Cardiac muscle cell (in vitro differentiated cells and primary cell): Measurements from ENCODE around the gene SEMA5B. TPM values are rescaled to one million over a fixed set of nuclear protein-coding genes. Genes with fewer than 3 reads are reported as not detected.

Experiments
- DNase-seq, 2 donors: peaks; one replicate each; pipeline versions ENCODE4 v3.0.0 to v3.0.0-alpha.2; 2010 to 2017; ENCODE audit warnings: low read depth in 1 of 2, low spot score in 1 of 2
- H3K27ac ChIP-seq: fragments of 200-600 bp; sonication (generic); 2 replicates; pipeline ENCODE4 v1.5.1; 2016
- H3K27me3 ChIP-seq: fragments of 200-600 bp; sonication (generic); 2 replicates; pipeline ENCODE4 v1.6.0; 2016; ENCODE audit warnings: control low read depth
- H3K36me3 ChIP-seq: fragments of 200-600 bp; sonication (generic); 2 replicates; pipeline ENCODE4 v1.5.1; 2016; ENCODE audit warnings: control low read depth
- H3K4me1 ChIP-seq: fragments of 200-600 bp; sonication (generic); 2 replicates; pipeline ENCODE4 v1.8.1; 2017; ENCODE audit warnings: low read depth, mild to moderate bottlenecking, mixed run types
- H3K4me3 ChIP-seq: fragments of 200-600 bp; sonication (generic); 2 replicates; pipeline ENCODE4 v1.5.1; 2016; ENCODE audit warnings: mild to moderate bottlenecking
- H3K9me3 ChIP-seq: fragments of 200-600 bp; sonication (generic); 2 replicates; pipeline ENCODE4 v1.5.1; 2017; ENCODE audit warnings: low read depth, mild to moderate bottlenecking, control low read depth
- CTCF ChIP-seq: IDR thresholded peaks from 2 replicates; pipeline ENCODE4 v1.5.1; 2012; ENCODE audit warnings: low read depth, mild to moderate bottlenecking, low read length
- polyA plus RNA-seq: library from polyadenylated mRNA; unstranded; fragments of >200 nt; fragmentation: Nextera tagmentation; extraction: Ambion mirVana; gene quantifications from 2 replicates; pipeline ENCODE4 v1.2.1, GENCODE V29; 2016
- total RNA-seq: library from RNA; depleted of rRNA; stranded (reverse); fragments of >200 nt; gene quantifications from 2 replicates; pipeline ENCODE4 v1.2.3, GENCODE V29; 2016

Gene SEMA5B
- total and polyA plus RNA-seq, 2 experiments from 2014 or later = 2.3 to 4.4 TPM

GRCh38 chr3:123047062-123047319 is 19.4 kb upstream of the SEMA5B start:
- DNase-seq = no peak
- H3K36me3 ChIP-seq = no peaks in the 10 kb centered on the region
- TF ChIP-seq CTCF = no peak
- no peak overlapping the region for H3K27ac ChIP-seq
- H3K4me1 ChIP-seq = no peaks in the 10 kb centered on the region
- no peaks in the 10 kb centered on the region for H3K27me3 ChIP-seq
- H3K4me3 ChIP-seq = no peak overlapping the region
- no peaks in the 10 kb centered on the region for H3K9me3 ChIP-seq

GRCh38 chr3:123046262-123047061 is 18.9 kb upstream of the SEMA5B start:
- Histone ChIP-seq H3K9me3 (no peaks in the 10 kb centered on the region), H3K27me3 (no peaks in the 10 kb centered on the region), H3K4me1 (no peaks in the 10 kb centered on the region), H3K27ac (no peak overlapping the region), H3K36me3 (no peaks in the 10 kb centered on the region), H3K4me3 (no peak overlapping the region)
- no peak for TF ChIP-seq CTCF
- DNase-seq = no peak

DNA sequence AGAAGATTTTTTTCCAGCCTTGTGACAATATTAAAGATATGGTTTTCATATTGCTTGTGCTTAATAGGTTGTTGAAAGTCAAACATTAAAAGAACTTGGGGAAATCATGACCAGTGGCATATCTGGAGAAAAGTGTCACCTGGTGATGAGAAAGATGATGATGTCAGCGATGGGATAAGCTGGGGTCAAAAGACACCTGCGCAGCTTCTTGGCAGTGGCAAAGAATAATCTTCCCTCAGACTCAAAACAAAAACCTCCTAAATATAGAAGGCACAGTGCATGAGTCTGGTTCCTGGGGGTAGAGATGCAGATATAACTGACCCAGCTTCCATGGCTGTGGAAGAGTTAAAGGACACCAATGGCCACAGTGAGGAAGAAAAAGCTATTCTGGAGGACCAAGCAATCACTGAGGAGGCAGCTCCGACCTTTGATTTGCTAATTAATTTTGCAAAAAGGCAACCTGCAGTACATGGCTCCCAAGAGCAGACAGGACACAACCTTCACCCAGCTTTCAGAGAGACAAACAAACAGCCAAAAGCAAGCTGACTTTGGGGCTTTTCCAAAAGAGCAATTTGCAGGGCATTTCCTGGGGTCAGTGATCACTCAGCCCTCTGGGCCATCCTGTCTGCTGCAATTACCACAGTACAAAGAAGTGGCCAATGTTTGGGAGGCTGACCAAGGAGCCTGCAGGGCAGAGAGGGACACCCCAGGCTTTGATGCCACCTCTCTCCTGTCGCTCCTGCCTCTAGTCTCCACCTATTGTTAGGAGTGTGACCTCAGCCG is 17.6 kb upstream of the SEMA5B start:
- H3K4me3 ChIP-seq = no peak overlapping the region
- H3K9me3 ChIP-seq = no peaks in the 10 kb centered on the region
- H3K27ac ChIP-seq = no peak overlapping the region
- H3K36me3 ChIP-seq = no peaks in the 10 kb centered on the region
- no peak for TF ChIP-seq CTCF
- no peak for DNase-seq
- no peaks in the 10 kb centered on the region for H3K4me1 ChIP-seq
- no peaks in the 10 kb centered on the region for H3K27me3 ChIP-seq

DNA sequence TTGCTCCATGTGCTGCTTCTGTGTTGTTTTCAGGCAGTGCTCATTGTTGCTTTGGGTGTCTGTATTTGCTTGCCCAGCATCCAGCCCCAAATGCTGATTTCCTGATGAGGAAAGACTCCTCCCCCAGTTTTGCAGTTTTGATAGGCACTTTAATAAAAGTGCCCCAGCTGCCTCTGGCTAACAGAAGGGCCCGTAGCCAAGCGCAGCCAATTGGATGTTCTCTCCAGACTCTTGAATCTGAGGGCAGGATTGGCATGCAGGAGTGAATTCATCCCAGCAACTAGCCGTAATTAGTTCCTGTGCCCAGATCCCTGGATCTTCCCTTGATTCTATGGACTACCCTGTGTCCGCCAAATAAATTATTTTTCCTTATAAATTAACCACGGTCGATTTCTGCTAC is 14.8 kb upstream of the SEMA5B start:
- Histone ChIP-seq H3K9me3 (no peaks in the 10 kb centered on the region), H3K36me3 (no peaks in the 10 kb centered on the region), H3K27me3 (no peaks in the 10 kb centered on the region), H3K4me3 (no peak overlapping the region), H3K27ac (no peak overlapping the region), H3K4me1 (no peaks in the 10 kb centered on the region)
- TF ChIP-seq CTCF = no peak
- no peak for DNase-seq

- Histone ChIP-seq H3K9me3 (no peaks in the 10 kb centered on the region), H3K27ac (no peak overlapping the region), H3K4me3 (no peak overlapping the region), H3K36me3 (no peaks in the 10 kb centered on the region), H3K27me3 (no peaks in the 10 kb centered on the region), H3K4me1 (no peaks in the 10 kb centered on the region)
- TF ChIP-seq CTCF = no peak
- DNase-seq = no peak
These were observed 11.6 kb upstream of the SEMA5B start for GRCh38 chr3:123039178-123039577.
